Measurements from ENCODE around the gene EPHB4.

EPHB4 gene

GRCh38 chr7:100804681-100805431, 22.5 kb downstream of the EPHB4 start:
- TF ChIP-seq CTCF (IDR thresholded peaks at IDR 0.05; ENCODE audit: low read depth, low read length), result no peak
- no peak for DNase-seq
- peaks cover 18% of the 10 kb centered on the region for H3K4me1 ChIP-seq
- H3K9me3 ChIP-seq, result no peaks in the 10 kb centered on the region
- H3K4me3 ChIP-seq (ENCODE audit: low read depth, low read length), result no peak overlapping the region
- H3K27me3 ChIP-seq, result no peaks in the 10 kb centered on the region
- no peaks in the 10 kb centered on the region for H3K36me3 ChIP-seq

DNA sequence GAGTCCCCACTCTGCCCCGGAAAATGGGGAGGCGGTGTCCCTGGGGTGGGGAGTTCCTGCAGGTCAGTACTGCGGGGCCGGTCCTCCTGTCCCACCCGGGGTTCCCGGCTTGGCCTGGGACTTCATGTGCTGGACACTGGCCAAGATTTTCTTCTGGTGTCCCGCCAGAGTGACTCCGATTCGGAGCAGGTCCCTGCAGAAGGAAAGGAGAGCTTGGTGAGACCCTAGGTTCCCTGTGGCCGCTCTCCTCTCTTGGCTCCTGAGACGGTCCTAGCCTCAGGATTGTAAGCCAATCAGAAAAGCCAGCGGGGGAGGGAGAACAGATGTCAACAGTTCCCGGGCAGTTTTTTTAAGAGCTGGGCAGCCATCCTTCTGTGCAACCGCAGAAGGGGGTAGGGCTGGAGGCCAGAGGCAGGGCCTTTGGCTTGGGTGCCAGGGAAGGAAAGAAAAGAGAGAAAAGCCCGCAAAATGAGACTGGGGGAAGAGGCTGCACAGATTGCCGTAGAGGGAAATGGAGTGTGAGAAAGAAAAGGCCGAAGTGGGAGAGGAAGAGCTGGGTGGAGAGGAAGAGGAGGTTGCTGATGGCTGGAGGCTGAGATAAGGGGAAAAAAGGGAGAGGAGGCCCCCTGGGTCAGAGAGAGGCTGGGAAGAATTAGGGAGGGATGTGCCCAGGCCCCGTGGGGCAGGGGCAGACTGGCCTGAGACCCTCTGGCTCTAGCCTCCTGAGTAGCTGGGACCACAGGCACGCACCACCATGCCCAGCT, 23.7 kb downstream of the EPHB4 start:
- Histone ChIP-seq H3K36me3 (no peaks in the 10 kb centered on the region), H3K4me3 (ENCODE audit: low read depth, low read length) (peak overlapping the region; percentile 24), H3K27me3 (no peaks in the 10 kb centered on the region), H3K4me1 (peaks cover 18% of the 10 kb centered on the region), H3K9me3 (no peaks in the 10 kb centered on the region)
- DNase-seq, result peak; percentile 88
- no peak for TF ChIP-seq CTCF (IDR thresholded peaks at IDR 0.05; ENCODE audit: low read depth, low read length)

DNA sequence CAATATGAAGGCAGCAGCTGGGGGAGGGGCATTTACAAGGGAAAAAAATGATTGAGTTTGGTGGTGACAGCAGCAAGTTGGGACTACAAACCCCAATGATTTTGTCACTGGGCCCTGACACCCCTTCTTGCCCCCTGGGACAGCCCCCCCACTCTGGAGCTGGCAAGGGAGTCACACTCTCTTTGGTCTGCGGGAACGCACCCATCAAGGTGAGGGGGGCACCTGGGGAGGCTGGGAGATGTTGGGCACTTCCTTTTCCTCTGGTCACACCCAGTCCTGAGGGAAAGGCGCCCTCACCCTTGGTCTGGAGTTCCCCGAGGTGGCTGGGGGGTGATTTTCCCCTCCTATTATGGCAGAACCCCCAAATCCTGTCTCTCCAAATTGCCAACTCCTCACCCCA, 24.4 kb downstream of the EPHB4 start:
- Histone ChIP-seq H3K4me1 (peaks cover 18% of the 10 kb centered on the region), H3K4me3 (ENCODE audit: low read depth, low read length) (peak overlapping the region; percentile 24), H3K36me3 (no peaks in the 10 kb centered on the region), H3K9me3 (no peaks in the 10 kb centered on the region), H3K27me3 (no peaks in the 10 kb centered on the region)
- TF ChIP-seq CTCF (IDR thresholded peaks at IDR 0.05; ENCODE audit: low read depth, low read length), result no peak
- no peak for DNase-seq

- no peaks in the 10 kb centered on the region for H3K27me3 ChIP-seq
- H3K9me3 ChIP-seq, result no peaks in the 10 kb centered on the region
- TF ChIP-seq CTCF (IDR thresholded peaks at IDR 0.05; ENCODE audit: low read depth, low read length), result no peak
- H3K4me1 ChIP-seq, result peaks cover 18% of the 10 kb centered on the region
- no peak overlapping the region for H3K4me3 ChIP-seq (ENCODE audit: low read depth, low read length)
- H3K36me3 ChIP-seq, result no peaks in the 10 kb centered on the region
- DNase-seq, result peak; percentile 91
These were observed 25.3 kb downstream of the EPHB4 start for GRCh38 chr7:100801833-100802568.

- H3K4me1 ChIP-seq, result peaks cover 18% of the 10 kb centered on the region
- no peaks in the 10 kb centered on the region for H3K9me3 ChIP-seq
- no peaks in the 10 kb centered on the region for H3K36me3 ChIP-seq
- DNase-seq, result peak; percentile 69
- TF ChIP-seq CTCF (IDR thresholded peaks at IDR 0.05; ENCODE audit: low read depth, low read length), result peak; percentile 84
- no peak overlapping the region for H3K4me3 ChIP-seq (ENCODE audit: low read depth, low read length)
- no peaks in the 10 kb centered on the region; the same call in 1 of the 2 replicates for H3K27me3 ChIP-seq
These were observed 28.1 kb downstream of the EPHB4 start for GRCh38 chr7:100799037-100799896.

All from BE2C (cell line).